ENCODE measurements around the gene PMAIP1. TPM values are rescaled to one million over a fixed set of nuclear protein-coding genes. Genes with fewer than 3 reads are reported as not detected.

Gene PMAIP1
- total and polyA plus RNA-seq, 9 of the 15 experiments (the other 6 are each of a cell fraction or from before 2014, with no cell fraction given): 8.0 to 22.9 (median 14.9) TPM

- TF ChIP-seq ZNF395 (CRISPR knock-in tag; IDR thresholded peaks at IDR 0.05) (0 out of 2 replicates have a peak, but pooled peaks have one; percentile 50), ZNF551 (CRISPR knock-in tag; IDR thresholded peaks at IDR 0.05) (no peak), ZNF316 (IDR thresholded peaks at IDR 0.05) (peak; percentile 84), NR1H2 (CRISPR knock-in tag; IDR thresholded peaks at IDR 0.05) (no peak), CAMTA2 (CRISPR knock-in tag; conservative IDR thresholded peaks at IDR 0.05) (no peak), E2F4 (CRISPR knock-in tag; IDR thresholded peaks at IDR 0.05; ENCODE audit: low read depth) (no peak), ZEB2 (IDR thresholded peaks at IDR 0.05) (peak; percentile 57; the same call in 1 of the 2 replicates), MAFK (IDR thresholded peaks at IDR 0.05; ENCODE audit: low read length) (peak; percentile 77), E2F5 (CRISPR knock-in tag; IDR thresholded peaks at IDR 0.05) (no peak), GTF3C2 (IDR thresholded peaks at IDR 0.05; ENCODE audit: borderline replicate concordance, extremely low read depth, insufficient read length) (no peak), THAP7 (CRISPR knock-in tag; IDR thresholded peaks at IDR 0.05) (no peak), ZNF232 (CRISPR knock-in tag; IDR thresholded peaks at IDR 0.05) (no peak), PHB2 (IDR thresholded peaks at IDR 0.05; ENCODE audit: low read depth) (no peak), TOE1 (IDR thresholded peaks at IDR 0.05; ENCODE audit: borderline replicate concordance) (no peak), TOE1 (CRISPR knock-in tag; IDR thresholded peaks at IDR 0.05; ENCODE audit: borderline replicate concordance, low read depth) (no peak), TEAD4 (IDR thresholded peaks at IDR 0.05; ENCODE audit: low read length) (peak; percentile 83), TEAD4 (CRISPR knock-in tag; IDR thresholded peaks at IDR 0.05; ENCODE audit: borderline replicate concordance) (no peak), PRPF4 (IDR thresholded peaks at IDR 0.05; ENCODE audit: insufficient read depth, low read depth, low read length, poor library complexity, severe bottlenecking) (no peak), SMAD2 (IDR thresholded peaks at IDR 0.05; ENCODE audit: low read depth, low read length) (no peak), CREB3 (tag; conservative IDR thresholded peaks at IDR 0.05; ENCODE audit: low read depth) (no peak), RNF2 (IDR thresholded peaks at IDR 0.05) (peak; percentile 26; the same call in 1 of the 2 replicates)
These were observed 18.5 kb downstream of the PMAIP1 start (continued) for GRCh38 chr18:59918320-59918755.
